HepG2 (cell line): ENCODE measurements around the gene SLC9A8. TPM values are rescaled to one million over a fixed set of nuclear protein-coding genes. Genes with fewer than 3 reads are reported as not detected.

Experiments
- CREB1 ChIP-seq, 2 experiments: fragments of 450-650 bp in 1 of 2; IDR thresholded peaks; 2 replicates each; pipeline ENCODE4 v1.6.1; 2016 to 2017; ENCODE audit warnings: control low read depth in 1 of 2, mild to moderate bottlenecking in 1 of 2, missing compliant biosample characterization in 1 of 2, missing genetic modification characterization in 1 of 2
- ISX ChIP-seq: sonication (generic); formaldehyde crosslinking; conservative IDR thresholded peaks from 2 replicates; pipeline ENCODE4 v1.5.0; 2020; ENCODE audit warnings: missing genetic modification reagents
- MBD4 ChIP-seq: IDR thresholded peaks from 2 replicates; pipeline ENCODE4 v1.6.1; 2012; ENCODE audit warnings: low read length, inconsistent platforms, borderline replicate concordance
- MXD3 ChIP-seq: IDR thresholded peaks from 2 replicates; pipeline ENCODE4 v1.6.1; 2016; ENCODE audit warnings: mild to moderate bottlenecking, missing biosample characterization, missing genetic modification reagents
- PCBP1 ChIP-seq: fragments of 200-400 bp; formaldehyde crosslinking; IDR thresholded peaks from 2 replicates; pipeline ENCODE4 v1.6.1; 2017; ENCODE audit warnings: mild to moderate bottlenecking, low read depth, low read length, borderline replicate concordance
- SRF ChIP-seq: IDR thresholded peaks from 2 replicates; pipeline ENCODE4 v1.6.1; 2011; ENCODE audit warnings: mild to moderate bottlenecking, low read depth, low read length, moderate library complexity
- THAP9 ChIP-seq: sonication (generic); formaldehyde crosslinking; IDR thresholded peaks from 2 replicates; pipeline ENCODE4; 2020; ENCODE audit warnings: missing genetic modification reagents, mild to moderate bottlenecking, borderline replicate concordance
- U2AF2 ChIP-seq: fragments of 200-400 bp; formaldehyde crosslinking; IDR thresholded peaks from 2 replicates; pipeline ENCODE4 v1.6.1; 2017; ENCODE audit warnings: low read depth, mild to moderate bottlenecking, low read length
- YEATS4 ChIP-seq: sonication (generic); formaldehyde crosslinking; IDR thresholded peaks from 2 replicates; pipeline ENCODE4 v1.4.0; 2020; ENCODE audit warnings: missing genetic modification reagents, borderline replicate concordance
- ZBTB20 ChIP-seq: sonication (generic); formaldehyde crosslinking; IDR thresholded peaks from 2 replicates; pipeline ENCODE4 v1.8.1; 2023; ENCODE audit warnings: missing genetic modification reagents, low read depth, mild to moderate bottlenecking, borderline replicate concordance
- ZC3H13 ChIP-seq: sonication (generic); formaldehyde crosslinking; IDR thresholded peaks from 2 replicates; pipeline ENCODE4 v1.8.1; 2023; ENCODE audit warnings: mild to moderate bottlenecking, missing genetic modification reagents, moderate library complexity
- ZFYVE20 ChIP-seq: sonication (generic); formaldehyde crosslinking; IDR thresholded peaks from 2 replicates; pipeline ENCODE4 v1.8.0; 2023; ENCODE audit warnings: low read depth, mild to moderate bottlenecking, moderate library complexity, missing genetic modification reagents, borderline replicate concordance
- ZNF33A ChIP-seq: sonication (generic); formaldehyde crosslinking; IDR thresholded peaks from 2 replicates; pipeline ENCODE4 v1.5.1; 2020; ENCODE audit warnings: missing genetic modification reagents, mild to moderate bottlenecking, moderate library complexity, borderline replicate concordance
- ZNF383 ChIP-seq: sonication (generic); formaldehyde crosslinking; IDR thresholded peaks from 2 replicates; pipeline ENCODE4 v1.4.0; 2020; ENCODE audit warnings: missing genetic modification reagents, mild to moderate bottlenecking, borderline replicate concordance
- ZNF563 ChIP-seq: sonication (generic); formaldehyde crosslinking; IDR thresholded peaks from 2 replicates; pipeline ENCODE4 v1.8.0; 2022; ENCODE audit warnings: mild to moderate bottlenecking, moderate library complexity, missing genetic modification reagents
- ZNF660 ChIP-seq: sonication (generic); formaldehyde crosslinking; IDR thresholded peaks from 2 replicates; pipeline ENCODE4 v1.5.1; 2020; ENCODE audit warnings: mild to moderate bottlenecking, low read depth, missing genetic modification reagents, borderline replicate concordance
- ZNF75D ChIP-seq: sonication (generic); formaldehyde crosslinking; IDR thresholded peaks from 2 replicates; pipeline ENCODE4 v1.8.1; 2023; ENCODE audit warnings: missing genetic modification reagents, mild to moderate bottlenecking, borderline replicate concordance
- ZNF777 ChIP-seq: sonication (generic); formaldehyde crosslinking; IDR thresholded peaks from 2 replicates; pipeline ENCODE4 v1.4.0; 2020; ENCODE audit warnings: missing genetic modification reagents
- polyA plus RNA-seq, 8 experiments: library from polyadenylated mRNA; depleted of rRNA in 3 of 8; stranded (reverse) in 7 of 8; unstranded in 1 of 8; fragments of >200 nt; fragmentation: Illumina TruSeq in 4 of 8; extraction: Trizol in 4 of 8; gene quantifications; 2 replicates each; pipeline versions ENCODE4 v1.2.1 to v1.2.3, GENCODE V29; 2011 to 2016; ENCODE audit warnings: low read depth in 4 of 8, missing spikeins in 1 of 8, mixed read lengths in 1 of 8; ENCODE audit not compliant: insufficient read depth in 1 of 8
- total RNA-seq, 5 experiments: library from RNA; depleted of rRNA; stranded (reverse); fragments of >200 nt; fragmentation: Illumina TruSeq; extraction: Trizol; gene quantifications; 2 replicates each; pipeline ENCODE4 v1.2.3, GENCODE V29; 2016; ENCODE audit warnings: low read depth in 1 of 5
- TF ChIP-seq, protein P1 (sequence below): sonication (generic); formaldehyde crosslinking; IDR thresholded peaks from 2 replicates; pipeline ENCODE4 v1.4.0; 2020; ENCODE audit warnings: missing genetic modification reagents, low read depth, mild to moderate bottlenecking, borderline replicate concordance
- TF ChIP-seq, protein P2 (sequence below): IDR thresholded peaks from 2 replicates; pipeline ENCODE4 v1.6.1; 2016; ENCODE audit warnings: mild to moderate bottlenecking

SLC9A8 gene
- total and polyA plus RNA-seq, 2 of the 13 experiments (the other 11 are each of a cell fraction or from before 2014, with no cell fraction given), result 4.1 to 7.4 TPM

DNA sequence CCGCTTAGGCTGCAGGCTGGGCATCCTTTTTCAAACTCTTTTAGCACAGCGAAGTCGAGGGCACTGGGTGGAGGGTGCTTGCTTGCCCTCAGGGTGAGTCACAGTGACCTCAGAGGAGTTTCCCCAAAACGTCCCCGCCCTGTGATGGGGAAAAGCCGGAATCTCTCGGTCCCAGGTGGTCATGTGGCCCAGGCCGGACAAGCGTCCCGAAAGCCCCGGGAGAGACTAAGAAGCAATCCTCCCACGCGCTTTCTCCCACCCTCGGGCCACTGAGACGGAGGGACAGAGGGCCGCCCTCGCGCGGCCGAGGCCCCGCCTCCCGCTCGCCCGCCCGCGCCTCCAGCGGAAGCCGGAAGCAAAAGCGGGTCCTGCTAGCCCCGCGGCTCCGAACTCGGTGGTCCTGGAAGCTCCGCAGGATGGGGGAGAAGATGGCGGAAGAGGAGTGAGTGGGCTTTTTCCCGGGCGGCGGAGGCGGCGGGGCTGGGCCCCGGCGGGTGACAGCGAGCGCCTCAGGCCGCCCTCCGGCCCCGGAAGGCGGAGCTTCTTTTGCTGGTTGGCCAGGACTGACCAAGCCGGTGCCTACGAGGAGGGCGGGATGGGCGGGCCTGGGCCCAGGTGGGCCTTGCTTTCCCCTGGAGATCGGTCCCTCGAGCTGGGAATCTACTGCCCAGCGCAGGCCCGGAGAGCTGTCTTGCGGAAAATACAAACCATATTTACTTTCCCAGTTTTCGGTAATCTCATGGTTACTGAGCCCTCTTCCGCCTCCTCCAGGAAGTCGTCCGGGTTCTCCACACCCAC, at the start of gene SLC9A8 (continued):
- TF ChIP-seq PCBP1, result 0 out of 2 replicates have a peak, but pooled peaks have one; percentile 73
- TF ChIP-seq ZNF563, result peak; percentile 44; the same call in 1 of the 2 replicates
- TF ChIP-seq U2AF2, result peak; percentile 83
- TF ChIP-seq ZNF75D (CRISPR knock-in tag), result no peak
- TF ChIP-seq YEATS4 (CRISPR knock-in tag), result peak; percentile 96
- peak; percentile 63 for TF ChIP-seq MXD3 (CRISPR knock-in tag)
- TF ChIP-seq, protein P1, sequence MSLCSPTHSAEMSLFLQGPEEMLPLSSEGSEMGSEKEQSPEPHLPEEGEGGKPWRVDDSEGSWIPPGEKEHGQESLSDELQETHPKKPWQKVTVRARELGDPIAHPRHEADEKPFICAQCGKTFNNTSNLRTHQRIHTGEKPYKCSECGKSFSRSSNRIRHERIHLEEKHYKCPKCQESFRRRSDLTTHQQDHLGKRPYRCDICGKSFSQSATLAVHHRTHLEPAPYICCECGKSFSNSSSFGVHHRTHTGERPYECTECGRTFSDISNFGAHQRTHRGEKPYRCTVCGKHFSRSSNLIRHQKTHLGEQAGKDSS (CRISPR knock-in tag), result peak; percentile 94
- TF ChIP-seq ZNF383 (CRISPR knock-in tag), result peak; percentile 98
- TF ChIP-seq MBD4, result no peak
- peak; percentile 39; the same call in 1 of the 2 replicates for TF ChIP-seq CREB1 (IDR thresholded peaks at IDR 0.05)
- TF ChIP-seq CREB1 (CRISPR knock-in tag; IDR thresholded peaks at IDR 0.05), result no peak
- TF ChIP-seq ZFYVE20, result no peak
- TF ChIP-seq ZBTB20 (CRISPR knock-in tag), result peak; percentile 24
- TF ChIP-seq ZNF33A (CRISPR knock-in tag), result no peak
- TF ChIP-seq ZNF777 (CRISPR knock-in tag), result no peak; the same call in 1 of the 2 replicates
- TF ChIP-seq THAP9 (CRISPR knock-in tag), result peak; percentile 85; the same call in 1 of the 2 replicates
- TF ChIP-seq ZNF660 (CRISPR knock-in tag), result 0 out of 2 replicates have a peak, but pooled peaks have one; percentile 60
- no peak for TF ChIP-seq ZC3H13 (CRISPR knock-in tag)
- TF ChIP-seq, protein P2, sequence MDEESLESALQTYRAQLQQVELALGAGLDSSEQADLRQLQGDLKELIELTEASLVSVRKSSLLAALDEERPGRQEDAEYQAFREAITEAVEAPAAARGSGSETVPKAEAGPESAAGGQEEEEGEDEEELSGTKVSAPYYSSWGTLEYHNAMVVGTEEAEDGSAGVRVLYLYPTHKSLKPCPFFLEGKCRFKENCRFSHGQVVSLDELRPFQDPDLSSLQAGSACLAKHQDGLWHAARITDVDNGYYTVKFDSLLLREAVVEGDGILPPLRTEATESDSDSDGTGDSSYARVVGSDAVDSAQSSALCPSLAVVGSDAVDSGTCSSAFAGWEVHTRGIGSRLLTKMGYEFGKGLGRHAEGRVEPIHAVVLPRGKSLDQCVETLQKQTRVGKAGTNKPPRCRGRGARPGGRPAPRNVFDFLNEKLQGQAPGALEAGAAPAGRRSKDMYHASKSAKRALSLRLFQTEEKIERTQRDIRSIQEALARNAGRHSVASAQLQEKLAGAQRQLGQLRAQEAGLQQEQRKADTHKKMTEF, result peak; percentile 98
- TF ChIP-seq ISX, result peak; percentile 74
- no peak for TF ChIP-seq SRF
